Mesendoderm (in vitro differentiated cells): Measurements from ENCODE around the gene PSKH1.

Experiments used
- DNase-seq: peaks from one replicate; pipeline ENCODE4 v3.0.0; 2013
- H2AK5ac ChIP-seq: 2 replicates; pipeline ENCODE4 v1.6.1; 2013; ENCODE audit warnings: low read length, inconsistent platforms
- H2BK120ac ChIP-seq: 2 replicates; pipeline ENCODE4 v1.6.1; 2013; ENCODE audit warnings: low read depth, mild to moderate bottlenecking, low read length, moderate library complexity, mixed read lengths
- H2BK15ac ChIP-seq: replicated peaks from 2 replicates; pipeline ENCODE4 v1.6.1; 2013; ENCODE audit warnings: low read depth, mild to moderate bottlenecking, moderate library complexity
- H2BK5ac ChIP-seq: 2 replicates; pipeline ENCODE4 v1.6.1; 2013; ENCODE audit warnings: low read length, inconsistent platforms
- H3K18ac ChIP-seq: 2 replicates; pipeline ENCODE4 v1.6.1; 2013; ENCODE audit warnings: mild to moderate bottlenecking, low read length, mixed read lengths
- H3K23ac ChIP-seq: one replicate; pipeline ENCODE4 v1.6.1; 2013; ENCODE audit warnings: low read length
- H3K27ac ChIP-seq: 2 replicates; pipeline ENCODE4 v1.5.1; 2013; ENCODE audit warnings: low read depth, mild to moderate bottlenecking, inconsistent platforms, low read length, moderate library complexity
- H3K27me3 ChIP-seq: 2 replicates; pipeline ENCODE4 v1.6.1; 2013; ENCODE audit warnings: low read length, control low read depth, mild to moderate bottlenecking, inconsistent platforms; ENCODE audit not compliant: insufficient read depth, poor library complexity
- H3K36me3 ChIP-seq: 2 replicates; pipeline ENCODE4 v1.6.1; 2013; ENCODE audit warnings: low read length, inconsistent platforms; ENCODE audit not compliant: control insufficient read depth, insufficient read depth
- H3K4ac ChIP-seq: one replicate; pipeline ENCODE4 v1.6.1; 2013; ENCODE audit warnings: low read depth, mild to moderate bottlenecking, low read length, moderate library complexity
- H3K4me1 ChIP-seq: 2 replicates; pipeline ENCODE4 v1.6.1; 2013; ENCODE audit warnings: low read depth, low read length, inconsistent platforms; ENCODE audit not compliant: control insufficient read depth
- H3K4me2 ChIP-seq: 2 replicates; pipeline ENCODE4 v1.6.1; 2013; ENCODE audit warnings: low read length
- H3K4me3 ChIP-seq: 2 replicates; pipeline ENCODE4 v1.5.1; 2013; ENCODE audit warnings: mild to moderate bottlenecking, low read length
- H3K56ac ChIP-seq: one replicate; pipeline ENCODE4 v1.6.1; 2013; ENCODE audit warnings: low read length
- H3K79me1 ChIP-seq: 2 replicates; pipeline ENCODE4 v1.6.1; 2013; ENCODE audit warnings: low read length, inconsistent platforms
- H3K79me2 ChIP-seq: 2 replicates; pipeline ENCODE4 v1.6.1; 2013; ENCODE audit warnings: mild to moderate bottlenecking, low read length; ENCODE audit not compliant: control insufficient read depth, insufficient read depth
- H3K9ac ChIP-seq: 2 replicates; pipeline ENCODE4 v1.6.1; 2013; ENCODE audit warnings: low read length, inconsistent platforms
- H4K5ac ChIP-seq: one replicate; pipeline ENCODE4 v1.6.1; 2013; ENCODE audit warnings: low read length
- H4K8ac ChIP-seq: one replicate; pipeline ENCODE4 v1.6.1; 2013; ENCODE audit warnings: low read depth, mild to moderate bottlenecking, control low read depth, low read length, moderate library complexity
- WGBS: extraction: QIAGEN DNeasy Blood & Tissue Kit; methylation state at CpG from one replicate; pipeline ENCODE4 v1.1.7; 2013; ENCODE audit warnings: low lambda C conversion rate, missing lambda C conversion rate; ENCODE audit not compliant: insufficient coverage; ENCODE audit errors: extremely low coverage; 5-methylcytosine and 5-hydroxymethylcytosine counted together

PSKH1 gene

DNA sequence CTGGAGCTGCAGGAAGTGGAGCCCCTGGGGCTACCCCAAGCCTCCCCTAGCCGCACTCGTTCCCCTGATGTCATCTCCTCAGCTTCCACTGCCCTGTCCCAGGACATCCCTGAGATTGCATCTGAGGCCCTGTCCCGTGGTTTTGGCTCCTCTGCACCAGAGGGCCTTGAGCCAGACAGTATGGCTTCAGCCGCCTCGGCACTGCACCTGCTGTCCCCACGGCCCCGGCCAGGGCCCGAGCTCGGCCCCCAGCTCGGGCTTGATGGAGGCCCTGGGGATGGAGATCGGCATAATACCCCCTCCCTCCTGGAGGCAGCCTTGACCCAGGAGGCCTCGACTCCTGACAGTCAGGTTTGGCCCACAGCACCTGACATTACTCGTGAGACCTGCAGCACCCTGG, 12.5 kb upstream of the PSKH1 start:
- no CpG with 5 or more reads among the region's 13 CpGs for WGBS
- H2BK120ac ChIP-seq = no peak overlapping the region
- H4K8ac ChIP-seq = no peak overlapping the region
- H3K56ac ChIP-seq = no peak overlapping the region
- H3K9ac ChIP-seq = no peak overlapping the region
- H2AK5ac ChIP-seq = no peak overlapping the region
- H3K4ac ChIP-seq = no peak overlapping the region
- no peak overlapping the region for H3K27ac ChIP-seq
- H3K27me3 ChIP-seq = no peaks in the 10 kb centered on the region
- no peak for DNase-seq
- H3K4me3 ChIP-seq = no peak overlapping the region
- no peak overlapping the region for H3K23ac ChIP-seq
- no peak overlapping the region for H4K5ac ChIP-seq
- peaks cover 29% of the 10 kb centered on the region for H3K36me3 ChIP-seq
- H3K4me2 ChIP-seq = no peak overlapping the region
- peaks cover 2% of the 10 kb centered on the region for H3K79me2 ChIP-seq
- H2BK15ac ChIP-seq = no peak overlapping the region
- H3K4me1 ChIP-seq = no peaks in the 10 kb centered on the region
- H3K18ac ChIP-seq = no peak overlapping the region
- H2BK5ac ChIP-seq = no peak overlapping the region
- peaks cover under 1% of the 10 kb centered on the region for H3K79me1 ChIP-seq

DNA sequence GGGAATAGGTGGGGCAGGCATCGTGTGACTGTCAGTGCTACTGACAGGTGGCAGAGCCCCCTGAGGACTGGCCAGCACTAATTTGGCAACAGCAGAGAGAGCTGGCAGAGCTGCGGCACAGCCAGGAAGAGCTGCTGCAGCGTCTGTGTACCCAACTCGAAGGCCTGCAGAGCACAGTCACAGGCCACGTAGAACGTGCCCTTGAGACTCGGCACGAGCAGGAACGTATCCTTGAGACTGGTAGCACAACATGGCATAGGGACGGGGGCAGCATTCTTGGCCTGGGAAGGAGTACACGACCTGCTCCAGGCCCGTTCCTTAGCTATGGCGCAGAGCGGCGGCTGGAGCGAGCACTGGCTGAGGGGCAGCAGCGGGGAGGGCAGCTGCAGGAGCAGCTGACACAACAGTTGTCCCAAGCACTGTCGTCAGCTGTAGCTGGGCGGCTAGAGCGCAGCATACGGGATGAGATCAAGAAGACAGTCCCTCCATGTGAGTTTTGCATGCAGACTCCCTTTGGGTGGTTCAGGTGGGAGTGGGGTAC, 11.4 kb upstream of the PSKH1 start:
- Histone ChIP-seq H3K4me3 (no peak overlapping the region), H3K56ac (no peak overlapping the region), H3K18ac (no peak overlapping the region), H2AK5ac (no peak overlapping the region), H3K79me2 (no peaks in the 10 kb centered on the region), H4K5ac (no peak overlapping the region), H3K9ac (no peak overlapping the region), H3K23ac (no peak overlapping the region), H3K27ac (no peak overlapping the region), H2BK15ac (no peak overlapping the region), H3K4ac (no peak overlapping the region), H2BK120ac (no peak overlapping the region), H3K79me1 (no peaks in the 10 kb centered on the region), H3K36me3 (peaks cover 27% of the 10 kb centered on the region), H4K8ac (no peak overlapping the region), H2BK5ac (no peak overlapping the region), H3K27me3 (no peaks in the 10 kb centered on the region), H3K4me1 (peaks cover 2% of the 10 kb centered on the region), H3K4me2 (no peak overlapping the region)
- no CpG with 5 or more reads among the region's 21 CpGs for WGBS
- no peak for DNase-seq

DNA sequence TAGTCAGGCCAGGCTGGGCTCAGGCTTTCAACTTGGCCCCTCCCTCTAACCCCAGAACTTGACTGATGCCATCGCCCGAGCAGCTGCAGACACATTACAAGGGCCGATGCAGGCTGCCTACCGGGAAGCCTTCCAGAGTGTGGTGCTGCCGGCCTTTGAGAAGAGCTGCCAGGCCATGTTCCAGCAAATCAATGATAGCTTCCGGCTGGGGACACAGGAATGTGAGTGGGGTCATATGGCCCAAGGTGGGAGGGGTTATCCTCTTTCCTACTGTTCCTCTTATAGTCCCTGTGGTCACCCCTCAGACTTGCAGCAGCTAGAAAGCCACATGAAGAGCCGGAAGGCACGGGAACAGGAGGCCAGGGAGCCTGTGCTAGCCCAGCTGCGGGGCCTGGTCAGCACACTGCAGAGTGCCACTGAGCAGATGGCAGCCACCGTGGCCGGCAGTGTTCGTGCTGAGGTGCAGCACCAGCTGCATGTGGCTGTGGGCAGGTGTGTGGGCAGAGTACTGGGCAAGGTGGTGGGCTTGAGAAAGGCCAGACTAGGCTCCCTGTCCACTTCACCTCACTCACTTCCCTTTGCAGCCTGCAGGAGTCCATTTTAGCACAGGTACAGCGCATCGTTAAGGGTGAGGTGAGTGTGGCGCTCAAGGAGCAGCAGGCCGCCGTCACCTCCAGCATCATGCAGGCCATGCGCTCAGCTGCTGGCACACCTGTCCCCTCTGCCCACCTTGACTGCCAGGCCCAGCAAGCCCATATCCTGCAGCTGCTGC, 10.5 kb upstream of the PSKH1 start:
- peaks cover 23% of the 10 kb centered on the region for H3K36me3 ChIP-seq
- H2BK5ac ChIP-seq = no peak overlapping the region
- H3K4me3 ChIP-seq = no peak overlapping the region
- no peaks in the 10 kb centered on the region for H3K27me3 ChIP-seq
- no peak overlapping the region for H3K4ac ChIP-seq
- H3K79me1 ChIP-seq = no peaks in the 10 kb centered on the region
- no peak for DNase-seq
- H2BK120ac ChIP-seq = no peak overlapping the region
- WGBS = no CpG with 5 or more reads among the region's 18 CpGs
- no peak overlapping the region for H3K27ac ChIP-seq
- H4K8ac ChIP-seq = no peak overlapping the region
- no peak overlapping the region for H3K56ac ChIP-seq
- no peak overlapping the region for H2AK5ac ChIP-seq
- H3K9ac ChIP-seq = no peak overlapping the region
- H3K79me2 ChIP-seq = no peaks in the 10 kb centered on the region
- H3K23ac ChIP-seq = no peak overlapping the region
- H3K4me2 ChIP-seq = no peak overlapping the region
- peaks cover 3% of the 10 kb centered on the region for H3K4me1 ChIP-seq
- no peak overlapping the region for H3K18ac ChIP-seq
- no peak overlapping the region for H2BK15ac ChIP-seq
- H4K5ac ChIP-seq = no peak overlapping the region

DNA sequence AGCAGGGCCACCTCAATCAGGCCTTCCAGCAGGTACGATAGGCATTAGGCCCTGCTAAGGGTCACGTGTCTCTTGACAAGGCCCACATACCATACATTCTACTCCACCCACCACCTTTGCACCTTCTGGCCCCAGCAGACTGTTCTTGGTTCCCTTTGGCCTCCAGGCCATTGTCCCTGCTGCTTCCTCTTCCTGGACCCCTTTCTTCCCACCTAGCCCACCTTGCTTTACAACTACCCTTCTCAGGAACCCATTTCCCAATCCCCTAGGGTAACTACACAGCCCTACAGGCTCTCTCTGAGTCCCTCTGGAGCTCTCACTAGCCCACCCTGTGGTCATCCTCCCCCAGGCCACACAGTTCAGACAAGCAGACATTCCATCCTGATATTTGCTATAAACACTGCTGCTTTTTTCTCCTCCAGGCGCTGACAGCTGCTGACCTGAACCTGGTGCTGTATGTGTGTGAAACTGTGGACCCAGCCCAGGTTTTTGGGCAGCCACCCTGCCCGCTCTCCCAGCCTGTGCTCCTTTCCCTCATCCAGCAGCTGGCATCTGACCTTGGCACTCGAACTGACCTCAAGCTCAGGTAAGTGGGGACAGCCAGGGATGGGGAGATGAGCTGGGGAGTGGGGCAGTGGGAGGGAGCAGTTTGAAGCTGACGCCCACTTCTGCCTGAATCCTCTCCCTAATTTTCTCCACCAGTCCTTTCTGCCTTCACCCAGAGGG, 9.7 kb upstream of the PSKH1 start:
- H3K9ac ChIP-seq = no peak overlapping the region
- no peak overlapping the region for H3K23ac ChIP-seq
- H3K79me1 ChIP-seq = no peaks in the 10 kb centered on the region
- no peak overlapping the region for H2BK120ac ChIP-seq
- H3K18ac ChIP-seq = no peak overlapping the region
- H3K56ac ChIP-seq = no peak overlapping the region
- H3K4me2 ChIP-seq = no peak overlapping the region
- peaks cover 3% of the 10 kb centered on the region for H3K4me1 ChIP-seq
- H2BK15ac ChIP-seq = no peak overlapping the region
- no peak overlapping the region for H3K4me3 ChIP-seq
- peak; percentile 48 for DNase-seq
- no peak overlapping the region for H2BK5ac ChIP-seq
- H4K5ac ChIP-seq = no peak overlapping the region
- peaks cover 20% of the 10 kb centered on the region for H3K36me3 ChIP-seq
- no peak overlapping the region for H4K8ac ChIP-seq
- WGBS = no CpG with 5 or more reads among the region's 6 CpGs
- H3K79me2 ChIP-seq = no peaks in the 10 kb centered on the region
- H3K4ac ChIP-seq = no peak overlapping the region
- H3K27me3 ChIP-seq = no peaks in the 10 kb centered on the region
- H3K27ac ChIP-seq = no peak overlapping the region
- no peak overlapping the region for H2AK5ac ChIP-seq

DNA sequence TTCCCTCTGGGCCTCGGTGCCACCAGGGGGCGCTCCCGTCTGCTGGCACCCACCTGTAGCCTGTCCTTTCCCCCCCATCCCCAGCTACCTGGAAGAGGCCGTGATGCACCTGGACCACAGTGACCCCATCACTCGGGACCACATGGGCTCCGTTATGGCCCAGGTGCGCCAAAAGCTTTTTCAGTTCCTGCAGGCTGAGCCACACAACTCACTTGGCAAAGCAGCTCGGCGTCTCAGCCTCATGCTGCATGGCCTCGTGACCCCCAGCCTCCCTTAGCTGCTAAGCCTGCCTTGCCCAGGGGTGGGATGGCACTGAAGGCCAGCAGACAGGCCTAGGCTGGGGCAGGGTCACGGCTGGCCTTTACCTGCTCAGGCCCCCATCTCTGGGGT, 9.2 kb upstream of the PSKH1 start:
- H2BK15ac ChIP-seq = no peak overlapping the region
- no peak overlapping the region for H2BK5ac ChIP-seq
- no peak overlapping the region for H3K23ac ChIP-seq
- DNase-seq = peak; percentile 73
- H3K56ac ChIP-seq = no peak overlapping the region
- H3K79me2 ChIP-seq = no peaks in the 10 kb centered on the region
- H3K36me3 ChIP-seq = peaks cover 17% of the 10 kb centered on the region
- no CpG with 5 or more reads among the region's 11 CpGs for WGBS
- no peak overlapping the region for H3K4me3 ChIP-seq
- H2BK120ac ChIP-seq = no peak overlapping the region
- no peak overlapping the region for H4K5ac ChIP-seq
- H3K4me1 ChIP-seq = peaks cover 3% of the 10 kb centered on the region
- H3K27ac ChIP-seq = no peak overlapping the region
- H3K79me1 ChIP-seq = no peaks in the 10 kb centered on the region
- H3K9ac ChIP-seq = no peak overlapping the region
- no peak overlapping the region for H2AK5ac ChIP-seq
- H3K4ac ChIP-seq = no peak overlapping the region
- H3K18ac ChIP-seq = no peak overlapping the region
- H3K4me2 ChIP-seq = no peak overlapping the region
- no peaks in the 10 kb centered on the region for H3K27me3 ChIP-seq
- no peak overlapping the region for H4K8ac ChIP-seq
